A549 (cell line): ENCODE measurements around the gene TNC. TPM values are rescaled to one million over a fixed set of nuclear protein-coding genes. Genes with fewer than 3 reads are reported as not detected.

ENCODE experiments used
- ATAC-seq, 2 experiments: fragments of 200-7000 bp in 1 of 2; fragments of >200 bp in 1 of 2; cut with Nextera tagmentation in 1 of 2; cut with Tn5 transposase in 1 of 2; 3 replicates each; pipeline versions ENCODE4 v1.8.0 to v1.9.1; 2018 to 2020; ENCODE audit warnings: mild to moderate bottlenecking in 1 of 2, moderate library complexity in 1 of 2
- CTCF ChIA-PET: fragments of 300-600 bp; sonication (Branson Sonifier 250); formaldehyde crosslinking; extraction: SDS; loops from one replicate; lab custom pipeline; 2021; ENCODE audit warnings: antibody characterized with exemption, inconsistent platforms; lab: Yijun Ruan, JAX
- POLR2A ChIA-PET: fragments of 350-600 bp; formaldehyde crosslinking; extraction: SDS; loops from one replicate; lab custom pipeline; 2021; ENCODE audit warnings: antibody characterized with exemption, inconsistent platforms; lab: Yijun Ruan, JAX
- DNase-seq, 2 experiments: peaks; one replicate each; pipeline versions ENCODE4 v3.0.0 to v3.0.0-alpha.2; 2011 to 2016; ENCODE audit warnings: low read depth in 1 of 2, low spot score in 1 of 2
- FAIRE-seq: peaks from 2 replicates; lab custom pipeline; 2011; peaks lifted over from hg19 to GRCh38; lab: Jason Lieb, UNC
- H3K27ac ChIP-seq, 2 experiments: fragments of >200 bp; sonication (Bioruptor Twin); formaldehyde crosslinking; 3 replicates each; pipeline ENCODE4 v1.5.1; 2016 to 2017
- H3K4me1 ChIP-seq: fragments of >200 bp; sonication (Bioruptor Twin); formaldehyde crosslinking; 3 replicates; pipeline ENCODE4 v1.6.1; 2016
- H3K4me2 ChIP-seq: fragments of >200 bp; sonication (Bioruptor Twin); formaldehyde crosslinking; 3 replicates; pipeline ENCODE4 v1.6.1; 2016
- H3K4me3 ChIP-seq: fragments of >200 bp; sonication (Bioruptor Twin); formaldehyde crosslinking; 3 replicates; pipeline ENCODE4 v1.5.1; 2016
- H3K9me3 ChIP-seq: fragments of >200 bp; sonication (Bioruptor Twin); formaldehyde crosslinking; 3 replicates; pipeline ENCODE4 v1.6.1; 2016
- ATOH8 ChIP-seq: fragments of 250-450 bp; sonication (Bioruptor Pico); IDR thresholded peaks from 2 replicates; pipeline ENCODE4 v1.5.0; 2020; ENCODE audit warnings: low read depth, mild to moderate bottlenecking, moderate library complexity
- CBX8 ChIP-seq: fragments of 200-600 bp; sonication (generic); IDR thresholded peaks from 2 replicates; pipeline ENCODE4 v1.6.1; 2016
- CEBPB ChIP-seq, 2 experiments: fragments of >200 bp in 1 of 2; sonication (Bioruptor Twin) in 1 of 2; formaldehyde crosslinking in 1 of 2; IDR thresholded peaks; 2 replicates each; pipeline ENCODE4 v1.6.1; 2012 to 2016
- CHD2 ChIP-seq: fragments of 150-350 bp; IDR thresholded peaks from 2 replicates; pipeline ENCODE4 v1.6.1; 2014; ENCODE audit warnings: low read length; ENCODE audit not compliant: partially characterized antibody
- CHD4 ChIP-seq: fragments of 200-600 bp; sonication (generic); IDR thresholded peaks from 2 replicates; pipeline ENCODE4 v1.6.1; 2016; ENCODE audit warnings: antibody characterized with exemption, mild to moderate bottlenecking, borderline replicate concordance
- EHF ChIP-seq: fragments of 250-450 bp; sonication (Bioruptor Pico); IDR thresholded peaks from 2 replicates; pipeline ENCODE4 v1.5.0; 2020; ENCODE audit warnings: mild to moderate bottlenecking
- EP300 ChIP-seq, 2 experiments: fragments of >200 bp; sonication (Bioruptor Twin); formaldehyde crosslinking; IDR thresholded peaks; 2 replicates in 1 of 2; 3 replicates in 1 of 2; pipeline ENCODE4 v1.6.1; 2016 to 2017
- FOSL2 ChIP-seq, 2 experiments: fragments of 450-650 bp in 1 of 2; fragments of >200 bp in 1 of 2; sonication (Bioruptor Twin) in 1 of 2; formaldehyde crosslinking; IDR thresholded peaks; 2 replicates each; pipeline versions ENCODE4 v1.5.0 to v1.6.1; 2016 to 2020; ENCODE audit warnings: mild to moderate bottlenecking in 1 of 2, moderate library complexity in 1 of 2
- HDAC2 ChIP-seq: fragments of 200-600 bp; sonication (generic); IDR thresholded peaks from 2 replicates; pipeline ENCODE4 v1.6.1; 2016
- HES2 ChIP-seq: fragments of >200 bp; sonication (Bioruptor Twin); formaldehyde crosslinking; IDR thresholded peaks from 2 replicates; pipeline ENCODE4 v1.6.1; 2016
- HOXA7 ChIP-seq: fragments of 250-450 bp; sonication (Bioruptor Pico); IDR thresholded peaks from 2 replicates; pipeline ENCODE4 v1.5.0; 2020; ENCODE audit warnings: mild to moderate bottlenecking, moderate library complexity
- HOXB13 ChIP-seq: fragments of 250-450 bp; sonication (Bioruptor Pico); IDR thresholded peaks from 2 replicates; pipeline ENCODE4 v1.5.0; 2020; ENCODE audit warnings: low read depth, mild to moderate bottlenecking, moderate library complexity
- HOXB5 ChIP-seq: fragments of 250-450 bp; sonication (Bioruptor Pico); IDR thresholded peaks from 2 replicates; pipeline ENCODE4 v1.5.0; 2020; ENCODE audit warnings: mild to moderate bottlenecking, moderate library complexity
- JUN ChIP-seq, 2 experiments: fragments of >200 bp; sonication (Bioruptor Twin); formaldehyde crosslinking; IDR thresholded peaks; 2 replicates in 1 of 2; 3 replicates in 1 of 2; pipeline ENCODE4 v1.6.1; 2016 to 2017
- JUNB ChIP-seq: fragments of >200 bp; sonication (Bioruptor Twin); formaldehyde crosslinking; IDR thresholded peaks from 2 replicates; pipeline ENCODE4 v1.6.1; 2016
- MAFK ChIP-seq: fragments of 450-650 bp; IDR thresholded peaks from 2 replicates; pipeline ENCODE4 v1.6.1; 2014; ENCODE audit not compliant: partially characterized antibody
- MYC ChIP-seq: IDR thresholded peaks from 2 replicates; pipeline ENCODE4 v1.6.1; 2012; ENCODE audit warnings: mild to moderate bottlenecking, inconsistent platforms, low read length, improper control_type of control experiment, borderline replicate concordance
- NR3C1 ChIP-seq: fragments of >200 bp; sonication (Bioruptor Twin); formaldehyde crosslinking; IDR thresholded peaks from 3 replicates; pipeline ENCODE4 v1.6.1; 2017
- PHF8 ChIP-seq: fragments of 200-600 bp; sonication (generic); IDR thresholded peaks from 2 replicates; pipeline ENCODE4 v1.6.1; 2016; ENCODE audit warnings: low read depth, mild to moderate bottlenecking, antibody characterized with exemption, moderate library complexity, borderline replicate concordance
- RFX5 ChIP-seq: fragments of 450-650 bp; IDR thresholded peaks from 2 replicates; pipeline ENCODE4 v1.7.1; 2014; ENCODE audit warnings: antibody characterized with exemption, mild to moderate bottlenecking, moderate library complexity
- SMC3 ChIP-seq: fragments of >200 bp; sonication (Bioruptor Twin); formaldehyde crosslinking; IDR thresholded peaks from 3 replicates; pipeline ENCODE4 v1.6.1; 2018; ENCODE audit warnings: inconsistent platforms
- SREBF2 ChIP-seq: fragments of 450-650 bp; IDR thresholded peaks from 2 replicates; pipeline ENCODE4 v1.6.1; 2014; ENCODE audit warnings: mild to moderate bottlenecking, moderate library complexity
- USF2 ChIP-seq: fragments of 450-650 bp; IDR thresholded peaks from 2 replicates; pipeline ENCODE4 v1.6.1; 2014; ENCODE audit warnings: antibody characterized with exemption
- ZSCAN20 ChIP-seq: fragments of 250-450 bp; sonication (Bioruptor Pico); IDR thresholded peaks from 2 replicates; pipeline ENCODE4 v1.8.0; 2022; ENCODE audit warnings: mild to moderate bottlenecking, moderate library complexity
- WGBS: methylation state at CpG from one replicate; pipeline ENCODE4 v1.1.6; 2017; ENCODE audit errors: missing lambda C conversion rate; 5-methylcytosine and 5-hydroxymethylcytosine counted together
- polyA plus RNA-seq, 4 experiments: library from polyadenylated mRNA; depleted of rRNA in 3 of 4; stranded (reverse); fragments of >200 nt; fragmentation: RNase III in 1 of 4; extraction: RNeasy Plus Mini Kit Qiagen cat#74134 plus additional on column Dnase treatment in 1 of 4; gene quantifications; 2 replicates in 3 of 4; 3 replicates in 1 of 4; pipeline ENCODE4 v1.2.3, GENCODE V29; 2011 to 2017

The TNC gene
- polyA plus RNA-seq, 2 of the 4 experiments (the other 2 are of a cell fraction), result 0.50 to 0.63 TPM

- FAIRE-seq, result peak; percentile 74
- Histone ChIP-seq H3K27ac (no peak overlapping the region), H3K4me2 (peak overlapping the region; percentile 51), H3K4me1 (peaks cover 22% of the 10 kb centered on the region), H3K4me3 (no peak overlapping the region), H3K9me3 (no peaks in the 10 kb centered on the region)
- peak; percentile 10 to 60 for DNase-seq
- 10% methylated on average over 1 of the region's 1 CpG for WGBS
- ChIA-PET CTCF (no interaction called here), POLR2A (interaction anchor here (1.0 kb wide), 1 partner anchor 13 kb away, joined by 3 read pairs; no protein-coding TSS in a partner anchor)
- TF ChIP-seq EHF, result no peak
- peak; percentile 97 for TF ChIP-seq MAFK
- TF ChIP-seq JUNB, result peak; percentile 70
- peak in 1 of 2 experiments; percentile 44; a peak in 1 of 5 replicates for TF ChIP-seq EP300 (IDR thresholded peaks at IDR 0.05)
- TF ChIP-seq FOSL2 (IDR thresholded peaks at IDR 0.05), result no peak
- 0 out of 2 replicates have a peak, but pooled peaks have one; percentile 24 for TF ChIP-seq FOSL2 (CRISPR knock-in tag; IDR thresholded peaks at IDR 0.05)
- peak; percentile 91 to 95 for TF ChIP-seq CEBPB (IDR thresholded peaks at IDR 0.05)
- peak in 1 of 2 experiments; percentile 55; a peak in 1 of 5 replicates for TF ChIP-seq JUN (IDR thresholded peaks at IDR 0.05)
- no peak for TF ChIP-seq PHF8
- peak; percentile 78 for TF ChIP-seq HES2
- 0 out of 3 replicates have a peak, but pooled peaks have one; percentile 15 for TF ChIP-seq SMC3
- ATAC-seq, result peak; percentile 61 to 82
Observed at GRCh38 chr9:115106001-115106400, 12.0 kb downstream of the TNC start.

GRCh38 chr9:115104908-115105307 lies 13.0 kb downstream of the TNC start:
- FAIRE-seq, result no peak
- no peak overlapping the region for H3K4me3 ChIP-seq
- ATAC-seq, result no peak
- ChIA-PET CTCF (no interaction called here), POLR2A (no interaction called here)
- no peaks in the 10 kb centered on the region for H3K9me3 ChIP-seq
- peaks cover 22% of the 10 kb centered on the region for H3K4me1 ChIP-seq
- WGBS, result 61% methylated on average over 4 of the region's 4 CpGs
- H3K4me2 ChIP-seq, result peak overlapping the region; percentile 51; the same call in 2 of the 3 replicates
- H3K27ac ChIP-seq, result no peak overlapping the region
- no peak for TF ChIP-seq CHD2
- TF ChIP-seq HOXB13 (CRISPR knock-in tag), result no peak
- TF ChIP-seq MYC, result no peak
- no peak for TF ChIP-seq NR3C1
- no peak for TF ChIP-seq HDAC2
- no peak for TF ChIP-seq ZSCAN20
- no peak for TF ChIP-seq RFX5
- no peak for TF ChIP-seq CEBPB (IDR thresholded peaks at IDR 0.05)
- TF ChIP-seq USF2, result no peak
- TF ChIP-seq SREBF2, result no peak
- TF ChIP-seq CHD4, result no peak
- TF ChIP-seq ATOH8 (CRISPR knock-in tag), result no peak
- no peak for TF ChIP-seq HOXA7 (CRISPR knock-in tag)
- no peak for TF ChIP-seq HES2
- TF ChIP-seq CBX8, result no peak
- TF ChIP-seq HOXB5 (CRISPR knock-in tag), result no peak
- TF ChIP-seq FOSL2 (IDR thresholded peaks at IDR 0.05), result no peak
- no peak for TF ChIP-seq FOSL2 (CRISPR knock-in tag; IDR thresholded peaks at IDR 0.05)
- DNase-seq, result no peak
